HepG2 (cell line): ENCODE results near the gene KCNIP3. TPM values are rescaled to one million over a fixed set of nuclear protein-coding genes. Genes with fewer than 3 reads are reported as not detected.

Experiments used
- ATAC-seq: fragments of 200-7000 bp; cut with Tn5 transposase; 3 replicates; pipeline ENCODE4 v1.9.1; 2020; ENCODE audit warnings: mild to moderate bottlenecking, moderate library complexity
- BruUV-seq: library from RNA; stranded (reverse); fragments of 400-500 nt; replicated peaks from 2 replicates; lab custom pipeline; 2021; lab: Mats Ljungman, UMichigan
- CTCF ChIA-PET: fragments of 300-600 bp; formaldehyde crosslinking; extraction: SDS; loops from one replicate; lab custom pipeline; 2021; ENCODE audit warnings: low total read pairs, inconsistent platforms, low intra/inter-chr PET ratio; lab: Yijun Ruan, JAX
- POLR2A ChIA-PET: fragments of 350-600 bp; sonication (Branson Sonifier 250); formaldehyde crosslinking; loops from one replicate; lab custom pipeline; 2020; ENCODE audit warnings: antibody characterized with exemption, inconsistent platforms; lab: Yijun Ruan, JAX
- DNase-seq: peaks from one replicate; pipeline ENCODE4 v3.0.0-alpha.2; 2015; ENCODE audit warnings: low spot score
- FAIRE-seq: peaks from 3 replicates; lab custom pipeline; 2011; peaks lifted over from hg19 to GRCh38; lab: Jason Lieb, UNC
- H2AFZ ChIP-seq: one replicate; pipeline ENCODE4 v1.6.1; 2011; ENCODE audit warnings: low read length, inconsistent platforms
- H3K27ac ChIP-seq: fragments of 300-600 bp; 3 replicates; pipeline ENCODE4 v1.8.0; 2011; ENCODE audit warnings: mixed run types, mild to moderate bottlenecking, mixed read lengths, low read length, inconsistent platforms; ENCODE audit not compliant: insufficient read depth; ENCODE audit errors: extremely low read length
- H3K27me3 ChIP-seq, 2 experiments: fragments of 200-600 bp in 1 of 2; 2 replicates in 1 of 2; 3 replicates in 1 of 2; pipeline versions ENCODE4 v1.6.0 to v1.8.0; 2011; ENCODE audit warnings: low read length in 2 of 2, mild to moderate bottlenecking in 2 of 2, moderate library complexity in 2 of 2, inconsistent platforms in 1 of 2; ENCODE audit not compliant: insufficient read depth in 2 of 2, control insufficient read depth in 1 of 2
- H3K36me3 ChIP-seq, 2 experiments: fragments of 200-600 bp in 1 of 2; replicated peaks in 1 of 2; 2 replicates in 1 of 2; 3 replicates in 1 of 2; pipeline versions ENCODE4 v1.5.1 to v1.8.0; 2011; ENCODE audit warnings: low read length in 2 of 2, inconsistent platforms in 1 of 2; ENCODE audit not compliant: insufficient read depth in 2 of 2, control insufficient read depth in 1 of 2
- H3K4me1 ChIP-seq: 2 replicates; pipeline ENCODE4 v1.5.1; 2012; ENCODE audit warnings: low read length, inconsistent platforms; ENCODE audit not compliant: insufficient read depth
- H3K4me2 ChIP-seq: 2 replicates; pipeline ENCODE4 v1.6.0; 2011; ENCODE audit warnings: low read depth, low read length, inconsistent platforms
- H3K4me3 ChIP-seq, 3 experiments: fragments of 200-600 bp in 1 of 3; sonication (generic), shearing (Covaris generic) in 1 of 3; replicated peaks in 1 of 3; 2 replicates each; pipeline ENCODE4 v1.5.1; 2011 to 2016; ENCODE audit warnings: low read length in 3 of 3, inconsistent platforms in 2 of 3, low read depth in 2 of 3, mild to moderate bottlenecking in 2 of 3, control low read depth in 1 of 3, mixed read lengths in 1 of 3; ENCODE audit not compliant: insufficient read depth in 1 of 3
- H3K79me2 ChIP-seq: one replicate; pipeline ENCODE4 v1.6.1; 2011; ENCODE audit warnings: low read length, inconsistent platforms; ENCODE audit not compliant: insufficient read depth
- H3K9ac ChIP-seq: 2 replicates; pipeline ENCODE4 v1.6.0; 2011; ENCODE audit warnings: mild to moderate bottlenecking, low read depth, low read length, inconsistent platforms; ENCODE audit not compliant: insufficient read depth
- H3K9me3 ChIP-seq: 2 replicates; pipeline ENCODE4 v1.5.1; 2012; ENCODE audit warnings: mild to moderate bottlenecking, low read length
- H4K20me1 ChIP-seq: 2 replicates; pipeline ENCODE4 v1.6.0; 2011; ENCODE audit warnings: inconsistent platforms, mild to moderate bottlenecking, low read length, moderate library complexity; ENCODE audit not compliant: insufficient read depth
- KDM3A ChIP-seq: IDR thresholded peaks from 2 replicates; pipeline ENCODE4 v1.6.1; 2018; ENCODE audit warnings: low read depth, missing compliant biosample characterization
- KDM6A ChIP-seq: IDR thresholded peaks from 2 replicates; pipeline ENCODE4 v1.6.1; 2016; ENCODE audit warnings: low read depth
- LCORL ChIP-seq, 2 experiments: fragments of 450-650 bp in 1 of 2; sonication (generic) in 1 of 2; formaldehyde crosslinking in 1 of 2; IDR thresholded peaks; 2 replicates each; pipeline versions ENCODE4 v1.5.0 to v1.6.1; 2017 to 2020; ENCODE audit warnings: antibody characterized with exemption in 1 of 2, missing genetic modification reagents in 1 of 2
- ONECUT2 ChIP-seq: sonication (generic); formaldehyde crosslinking; IDR thresholded peaks from 2 replicates; pipeline ENCODE4 v1.4.0; 2020; ENCODE audit warnings: missing genetic modification reagents
- REXO4 ChIP-seq: sonication (generic); formaldehyde crosslinking; IDR thresholded peaks from 2 replicates; pipeline ENCODE4 v1.8.0; 2022; ENCODE audit warnings: missing genetic modification reagents, mild to moderate bottlenecking, borderline replicate concordance
- SP2 ChIP-seq: sonication (generic); formaldehyde crosslinking; IDR thresholded peaks from 2 replicates; pipeline ENCODE4 v1.5.1; 2020; ENCODE audit warnings: mild to moderate bottlenecking, missing genetic modification reagents
- ZNF317 ChIP-seq: sonication (generic); formaldehyde crosslinking; IDR thresholded peaks from 2 replicates; pipeline ENCODE4 v1.5.0; 2020; ENCODE audit warnings: mild to moderate bottlenecking, missing genetic modification reagents
- ZNF549 ChIP-seq: sonication (generic); formaldehyde crosslinking; IDR thresholded peaks from 2 replicates; pipeline ENCODE4 v1.5.0; 2020; ENCODE audit warnings: missing genetic modification reagents
- ZNF550 ChIP-seq: sonication (generic); formaldehyde crosslinking; IDR thresholded peaks from 2 replicates; pipeline ENCODE4 v1.4.0; 2020; ENCODE audit warnings: mild to moderate bottlenecking, missing genetic modification reagents, borderline replicate concordance
- ZNF589 ChIP-seq: sonication (generic); formaldehyde crosslinking; conservative IDR thresholded peaks from 2 replicates; pipeline ENCODE4 v1.8.0; 2022; ENCODE audit warnings: mild to moderate bottlenecking, moderate library complexity, missing genetic modification reagents
- ZNF724P ChIP-seq: sonication (generic); formaldehyde crosslinking; IDR thresholded peaks from 2 replicates; pipeline ENCODE4 v1.8.0; 2022; ENCODE audit warnings: missing genetic modification reagents, borderline replicate concordance
- ZNF749 ChIP-seq: sonication (generic); formaldehyde crosslinking; IDR thresholded peaks from 2 replicates; pipeline ENCODE4 v1.8.0; 2022; ENCODE audit warnings: mild to moderate bottlenecking, missing genetic modification reagents, moderate library complexity, borderline replicate concordance
- ZNF891 ChIP-seq: sonication (generic); formaldehyde crosslinking; IDR thresholded peaks from 2 replicates; pipeline ENCODE4 v1.5.0; 2020; ENCODE audit warnings: mild to moderate bottlenecking, missing genetic modification reagents
- WGBS: methylation state at CpG from one replicate; pipeline ENCODE4 v1.1.6; 2017; ENCODE audit warnings: low lambda C conversion rate; 5-methylcytosine and 5-hydroxymethylcytosine counted together
- in situ Hi-C: cut with HindIII; loops from 2 replicates; pipeline ENCODE4 v1.10.0; 2017; ENCODE audit warnings: low pct_unique_long_range_greater_than_20kb; ENCODE audit not compliant: extremely low pct_ligation_motif_present
- intact Hi-C: fragments of 100-400 bp; cut with micrococcal nuclease; formaldehyde crosslinking; loops from one replicate; pipeline ENCODE4 v1.10.0; 2022; ENCODE audit not compliant: unreplicated experiment
- polyA plus RNA-seq, 8 experiments: library from polyadenylated mRNA; depleted of rRNA in 3 of 8; stranded (reverse) in 7 of 8; unstranded in 1 of 8; fragments of >200 nt; fragmentation: Illumina TruSeq in 4 of 8; extraction: Trizol in 4 of 8; gene quantifications; 2 replicates each; pipeline versions ENCODE4 v1.2.1 to v1.2.3, GENCODE V29; 2011 to 2016; ENCODE audit warnings: low read depth in 4 of 8, missing spikeins in 1 of 8, mixed read lengths in 1 of 8; ENCODE audit not compliant: insufficient read depth in 1 of 8
- total RNA-seq, 5 experiments: library from RNA; depleted of rRNA; stranded (reverse); fragments of >200 nt; fragmentation: Illumina TruSeq; extraction: Trizol; gene quantifications; 2 replicates each; pipeline ENCODE4 v1.2.3, GENCODE V29; 2016; ENCODE audit warnings: low read depth in 1 of 5
- TF ChIP-seq, protein P1 (sequence below): sonication (generic); formaldehyde crosslinking; IDR thresholded peaks from 2 replicates; pipeline ENCODE4 v1.4.0; 2020; ENCODE audit warnings: mild to moderate bottlenecking, missing genetic modification reagents, borderline replicate concordance
- TF ChIP-seq, protein P2 (sequence below): sonication (generic); formaldehyde crosslinking; IDR thresholded peaks from 2 replicates; pipeline ENCODE4 v1.8.0; 2022; ENCODE audit warnings: mild to moderate bottlenecking, missing genetic modification reagents, borderline replicate concordance

Gene KCNIP3
- total and polyA plus RNA-seq, 2 of the 13 experiments (the other 11 are each of a cell fraction or from before 2014, with no cell fraction given): not detected

DNA sequence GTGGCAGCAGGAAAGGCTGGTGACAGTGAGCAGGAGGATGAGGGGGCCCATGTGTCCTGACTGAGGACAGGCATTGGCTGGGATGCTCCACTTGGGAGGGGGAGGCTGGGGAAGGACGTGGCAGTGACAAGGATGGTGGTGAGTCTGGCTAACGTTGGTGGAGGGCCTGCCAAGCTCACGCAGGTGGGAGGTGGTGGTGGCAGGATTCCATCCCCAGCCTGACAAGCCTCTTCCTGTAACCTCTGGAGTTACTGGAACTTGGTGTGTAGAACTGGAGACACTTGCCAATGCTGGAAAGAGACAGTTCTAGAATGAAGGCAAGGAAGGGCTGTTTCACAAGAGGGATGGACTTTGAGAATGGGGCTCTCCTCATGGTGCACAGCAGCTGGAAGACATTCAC lies 14.7 kb upstream of the KCNIP3 start:
- TF ChIP-seq ZNF589: no peak
- no peak for TF ChIP-seq KDM3A (CRISPR knock-in tag)
- TF ChIP-seq ZNF749 (CRISPR knock-in tag): no peak
- no peak for TF ChIP-seq ZNF549 (CRISPR knock-in tag)
- no peak for TF ChIP-seq KDM6A (CRISPR knock-in tag)
- TF ChIP-seq, protein P1, sequence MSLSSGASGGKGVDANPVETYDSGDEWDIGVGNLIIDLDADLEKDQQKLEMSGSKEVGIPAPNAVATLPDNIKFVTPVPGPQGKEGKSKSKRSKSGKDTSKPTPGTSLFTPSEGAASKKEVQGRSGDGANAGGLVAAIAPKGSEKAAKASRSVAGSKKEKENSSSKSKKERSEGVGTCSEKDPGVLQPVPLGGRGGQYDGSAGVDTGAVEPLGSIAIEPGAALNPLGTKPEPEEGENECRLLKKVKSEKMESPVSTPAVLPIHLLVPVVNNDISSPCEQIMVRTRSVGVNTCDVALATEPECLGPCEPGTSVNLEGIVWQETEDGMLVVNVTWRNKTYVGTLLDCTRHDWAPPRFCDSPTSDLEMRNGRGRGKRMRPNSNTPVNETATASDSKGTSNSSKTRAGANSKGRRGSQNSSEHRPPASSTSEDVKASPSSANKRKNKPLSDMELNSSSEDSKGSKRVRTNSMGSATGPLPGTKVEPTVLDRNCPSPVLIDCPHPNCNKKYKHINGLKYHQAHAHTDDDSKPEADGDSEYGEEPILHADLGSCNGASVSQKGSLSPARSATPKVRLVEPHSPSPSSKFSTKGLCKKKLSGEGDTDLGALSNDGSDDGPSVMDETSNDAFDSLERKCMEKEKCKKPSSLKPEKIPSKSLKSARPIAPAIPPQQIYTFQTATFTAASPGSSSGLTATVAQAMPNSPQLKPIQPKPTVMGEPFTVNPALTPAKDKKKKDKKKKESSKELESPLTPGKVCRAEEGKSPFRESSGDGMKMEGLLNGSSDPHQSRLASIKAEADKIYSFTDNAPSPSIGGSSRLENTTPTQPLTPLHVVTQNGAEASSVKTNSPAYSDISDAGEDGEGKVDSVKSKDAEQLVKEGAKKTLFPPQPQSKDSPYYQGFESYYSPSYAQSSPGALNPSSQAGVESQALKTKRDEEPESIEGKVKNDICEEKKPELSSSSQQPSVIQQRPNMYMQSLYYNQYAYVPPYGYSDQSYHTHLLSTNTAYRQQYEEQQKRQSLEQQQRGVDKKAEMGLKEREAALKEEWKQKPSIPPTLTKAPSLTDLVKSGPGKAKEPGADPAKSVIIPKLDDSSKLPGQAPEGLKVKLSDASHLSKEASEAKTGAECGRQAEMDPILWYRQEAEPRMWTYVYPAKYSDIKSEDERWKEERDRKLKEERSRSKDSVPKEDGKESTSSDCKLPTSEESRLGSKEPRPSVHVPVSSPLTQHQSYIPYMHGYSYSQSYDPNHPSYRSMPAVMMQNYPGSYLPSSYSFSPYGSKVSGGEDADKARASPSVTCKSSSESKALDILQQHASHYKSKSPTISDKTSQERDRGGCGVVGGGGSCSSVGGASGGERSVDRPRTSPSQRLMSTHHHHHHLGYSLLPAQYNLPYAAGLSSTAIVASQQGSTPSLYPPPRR (CRISPR knock-in tag): no peak
- no peak for TF ChIP-seq ZNF891 (CRISPR knock-in tag)
- no peak for TF ChIP-seq ZNF550 (CRISPR knock-in tag)
- TF ChIP-seq, protein P2, sequence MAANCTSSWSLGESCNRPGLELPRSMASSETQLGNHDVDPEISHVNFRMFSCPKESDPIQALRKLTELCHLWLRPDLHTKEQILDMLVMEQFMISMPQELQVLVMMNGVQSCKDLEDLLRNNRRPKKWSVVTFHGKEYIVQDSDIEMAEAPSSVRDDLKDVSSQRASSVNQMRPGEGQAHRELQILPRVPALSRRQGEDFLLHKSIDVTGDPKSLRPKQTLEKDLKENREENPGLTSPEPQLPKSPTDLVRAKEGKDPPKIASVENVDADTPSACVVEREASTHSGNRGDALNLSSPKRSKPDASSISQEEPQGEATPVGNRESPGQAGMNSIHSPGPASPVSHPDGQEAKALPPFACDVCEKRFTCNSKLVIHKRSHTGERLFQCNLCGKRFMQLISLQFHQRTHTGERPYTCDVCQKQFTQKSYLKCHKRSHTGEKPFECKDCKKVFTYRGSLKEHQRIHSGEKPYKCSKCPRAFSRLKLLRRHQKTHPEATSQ (CRISPR knock-in tag): no peak
- no peak for TF ChIP-seq ZNF317
- no peak for TF ChIP-seq ONECUT2
- no peak for TF ChIP-seq LCORL (IDR thresholded peaks at IDR 0.05)
- TF ChIP-seq LCORL (CRISPR knock-in tag; IDR thresholded peaks at IDR 0.05): no peak
- TF ChIP-seq ZNF724P (CRISPR knock-in tag): no peak
- no peak for TF ChIP-seq REXO4 (CRISPR knock-in tag)
- no peak for TF ChIP-seq SP2
- WGBS: 0% methylated on average over 3 of the region's 3 CpGs
- Histone ChIP-seq H2AFZ (no peak overlapping the region), H3K36me3 (no peaks in the 10 kb centered on the region), H3K9ac (no peak overlapping the region), H3K79me2 (no peaks in the 10 kb centered on the region), H3K9me3 (no peaks in the 10 kb centered on the region), H3K27ac (no peak overlapping the region), H3K27me3 (peaks cover 4 to 16% of the 10 kb centered on the region in 2 experiments), H3K4me3 (no peak overlapping the region), H3K4me2 (no peak overlapping the region), H3K4me1 (no peaks in the 10 kb centered on the region), H4K20me1 (no peaks in the 10 kb centered on the region; the same call in 1 of the 2 replicates)
- ATAC-seq (no peak), DNase-seq (no peak), FAIRE-seq (no peak)
- BruUV-seq: no TSS peak
- POLR2A ChIA-PET: no interaction called here
- in situ Hi-C loops (no loop called here), intact Hi-C loops (no loop called here)
- CTCF ChIA-PET: no interaction called here
